ENCODE measurements around the gene EMX2.
"Not testable (repeated sequence)": the region's sequence is repeated elsewhere in the genome, so short reads cannot be mapped to it uniquely, and the experiment has no call there.

- TF ChIP-seq CTCF (conservative IDR thresholded peaks at IDR 0.05; ENCODE audit: low read depth, low read length); EZH2 (IDR thresholded peaks at IDR 0.05; ENCODE audit: borderline replicate concordance, low read depth, low read length, poor library complexity, severe bottlenecking): not testable (repeated sequence)
Observed at GRCh38 chr10:117507081-117507480, 35.5 kb upstream of the EMX2 start.
